AG04450 (cell line): ENCODE data around the gene FCN2. TPM values are rescaled to one million over a fixed set of nuclear protein-coding genes. Genes with fewer than 3 reads are reported as not detected.

Experiments used
- CTCF ChIA-PET: fragments of 300-600, 350-600 bp; formaldehyde crosslinking; extraction: SDS; loops from one replicate; lab custom pipeline; 2022; ENCODE audit warnings: antibody characterized with exemption, inconsistent platforms; lab: Charles Lee
- POLR2A ChIA-PET: fragments of 350-600 bp; formaldehyde crosslinking; extraction: SDS; loops from one replicate; lab custom pipeline; 2021; ENCODE audit warnings: antibody characterized with exemption, inconsistent platforms; lab: Yijun Ruan, JAX
- DNase-seq: peaks from one replicate; pipeline ENCODE4 v3.0.0-alpha.2; 2011; ENCODE audit warnings: low read depth, low spot score
- H3K27ac ChIP-seq: one replicate; pipeline ENCODE4 v1.5.1; 2012; ENCODE audit warnings: low read depth, low read length, control low read depth
- H3K27me3 ChIP-seq: one replicate; pipeline ENCODE4 v1.6.0; 2012; ENCODE audit warnings: low read length; ENCODE audit not compliant: control insufficient read depth, insufficient read depth
- H3K4me3 ChIP-seq: 2 replicates; pipeline ENCODE4 v1.5.1; 2011; ENCODE audit warnings: mild to moderate bottlenecking, low read depth, low read length, control low read depth
- H3K9me3 ChIP-seq: 2 replicates; pipeline ENCODE4 v1.5.1; 2012; ENCODE audit warnings: low read length; ENCODE audit not compliant: control insufficient read depth, insufficient read depth
- polyA plus RNA-seq: library from polyadenylated mRNA; depleted of rRNA; stranded (reverse); fragments of >200 nt; gene quantifications from 2 replicates; pipeline ENCODE4 v1.2.3, GENCODE V29; 2011
- TF ChIP-seq, protein P1 (sequence below): IDR thresholded peaks from 2 replicates; pipeline ENCODE4 v1.5.1; 2011; ENCODE audit warnings: low read depth, low read length, control low read depth, inconsistent platforms

Gene FCN2
- polyA plus RNA-seq, 1 experiment, result not detected

- Histone ChIP-seq H3K27ac (no peak overlapping the region), H3K4me3 (no peak overlapping the region), H3K27me3 (peaks cover 15% of the 10 kb centered on the region), H3K9me3 (no peaks in the 10 kb centered on the region)
- DNase-seq, result no peak
- CTCF ChIA-PET, result no interaction called here
- POLR2A ChIA-PET, result no interaction called here
- TF ChIP-seq, protein P1, sequence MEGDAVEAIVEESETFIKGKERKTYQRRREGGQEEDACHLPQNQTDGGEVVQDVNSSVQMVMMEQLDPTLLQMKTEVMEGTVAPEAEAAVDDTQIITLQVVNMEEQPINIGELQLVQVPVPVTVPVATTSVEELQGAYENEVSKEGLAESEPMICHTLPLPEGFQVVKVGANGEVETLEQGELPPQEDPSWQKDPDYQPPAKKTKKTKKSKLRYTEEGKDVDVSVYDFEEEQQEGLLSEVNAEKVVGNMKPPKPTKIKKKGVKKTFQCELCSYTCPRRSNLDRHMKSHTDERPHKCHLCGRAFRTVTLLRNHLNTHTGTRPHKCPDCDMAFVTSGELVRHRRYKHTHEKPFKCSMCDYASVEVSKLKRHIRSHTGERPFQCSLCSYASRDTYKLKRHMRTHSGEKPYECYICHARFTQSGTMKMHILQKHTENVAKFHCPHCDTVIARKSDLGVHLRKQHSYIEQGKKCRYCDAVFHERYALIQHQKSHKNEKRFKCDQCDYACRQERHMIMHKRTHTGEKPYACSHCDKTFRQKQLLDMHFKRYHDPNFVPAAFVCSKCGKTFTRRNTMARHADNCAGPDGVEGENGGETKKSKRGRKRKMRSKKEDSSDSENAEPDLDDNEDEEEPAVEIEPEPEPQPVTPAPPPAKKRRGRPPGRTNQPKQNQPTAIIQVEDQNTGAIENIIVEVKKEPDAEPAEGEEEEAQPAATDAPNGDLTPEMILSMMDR, result no peak
These were observed 28.1 kb downstream of the FCN2 start for GRCh38 chr9:134908524-134909309.

- H3K27me3 ChIP-seq, result peaks cover 12% of the 10 kb centered on the region
- H3K9me3 ChIP-seq, result no peaks in the 10 kb centered on the region
- TF ChIP-seq, protein P1, result no peak
- no peak overlapping the region for H3K4me3 ChIP-seq
- no peak for DNase-seq
- CTCF ChIA-PET, result no interaction called here
- no peak overlapping the region for H3K27ac ChIP-seq
- POLR2A ChIA-PET, result no interaction called here
These were observed 29.2 kb downstream of the FCN2 start for GRCh38 chr9:134909511-134910481.

GRCh38 chr9:134912126-134912840, 31.7 kb downstream of the FCN2 start:
- CTCF ChIA-PET, result no interaction called here
- POLR2A ChIA-PET, result no interaction called here
- TF ChIP-seq, protein P1, result no peak
- H3K27ac ChIP-seq, result no peak overlapping the region
- H3K27me3 ChIP-seq, result peaks cover 12% of the 10 kb centered on the region
- DNase-seq, result no peak
- no peaks in the 10 kb centered on the region; the same call in 1 of the 2 replicates for H3K9me3 ChIP-seq
- H3K4me3 ChIP-seq, result no peak overlapping the region

GRCh38 chr9:134913041-134913712, 32.6 kb downstream of the FCN2 start:
- DNase-seq, result no peak
- ChIA-PET POLR2A (no interaction called here), CTCF (no interaction called here)
- H3K9me3 ChIP-seq, result no peaks in the 10 kb centered on the region; the same call in 1 of the 2 replicates
- peaks cover 11% of the 10 kb centered on the region for H3K27me3 ChIP-seq
- TF ChIP-seq, protein P1, result no peak
- no peak overlapping the region for H3K4me3 ChIP-seq
- no peak overlapping the region for H3K27ac ChIP-seq
